AG04449 (cell line): ENCODE results near the gene UBA5.

Experiments used
- CTCF ChIA-PET: fragments of 350-600 bp; formaldehyde crosslinking; extraction: SDS; loops from one replicate; lab custom pipeline; 2021; ENCODE audit warnings: antibody characterized with exemption; lab: Yijun Ruan, JAX
- POLR2A ChIA-PET: fragments of 400-600, 350-600 bp; formaldehyde crosslinking; extraction: SDS; loops from one replicate; lab custom pipeline; 2020; ENCODE audit warnings: antibody characterized with exemption, inconsistent platforms; lab: Yijun Ruan, JAX
- DNase-seq: peaks from one replicate; pipeline ENCODE4 v3.0.0-alpha.2; 2010; ENCODE audit warnings: low read depth, low spot score
- H3K4me3 ChIP-seq: 2 replicates; pipeline ENCODE4 v1.5.1; 2011; ENCODE audit warnings: low read depth, mild to moderate bottlenecking, control low read depth, low read length
- CTCF ChIP-seq: IDR thresholded peaks from one replicate; pipeline ENCODE4 v1.5.1; 2011; ENCODE audit warnings: mild to moderate bottlenecking, moderate library complexity, low read length, control low read depth, inconsistent platforms; ENCODE audit not compliant: insufficient read depth; ENCODE audit errors: missing control alignments

Gene UBA5

GRCh38 chr3:132679911-132680310 is 19.8 kb downstream of the UBA5 start:
- DNase-seq, result no peak
- no peak overlapping the region for H3K4me3 ChIP-seq
- ChIA-PET POLR2A (no interaction called here), CTCF (interaction anchor here (1.3 to 2.5 kb wide), 2 partner anchors 19 to 144 kb away, joined by 5 to 10 read pairs; partner anchors contain the start of gene UBA5)
- no peak for TF ChIP-seq CTCF

GRCh38 chr3:132681421-132681820 is 21.3 kb downstream of the UBA5 start:
- H3K4me3 ChIP-seq, result no peak overlapping the region
- no peak for TF ChIP-seq CTCF
- ChIA-PET CTCF (interaction anchor here (1.4 kb wide), 1 partner anchor 22 kb away, joined by 4 read pairs; the partner anchor contains the start of gene ACAD11), POLR2A (no interaction called here)
- no peak for DNase-seq

- H3K4me3 ChIP-seq, result no peak overlapping the region
- ChIA-PET POLR2A (no interaction called here), CTCF (interaction anchor here (0.7 to 1.4 kb wide), 2 partner anchors 23 to 145 kb away, joined by 3 to 4 read pairs; partner anchors contain the start of gene ACAD11)
- no peak for DNase-seq
- no peak for TF ChIP-seq CTCF
Measured at GRCh38 chr3:132682201-132682600, 22.1 kb downstream of the UBA5 start.

DNA sequence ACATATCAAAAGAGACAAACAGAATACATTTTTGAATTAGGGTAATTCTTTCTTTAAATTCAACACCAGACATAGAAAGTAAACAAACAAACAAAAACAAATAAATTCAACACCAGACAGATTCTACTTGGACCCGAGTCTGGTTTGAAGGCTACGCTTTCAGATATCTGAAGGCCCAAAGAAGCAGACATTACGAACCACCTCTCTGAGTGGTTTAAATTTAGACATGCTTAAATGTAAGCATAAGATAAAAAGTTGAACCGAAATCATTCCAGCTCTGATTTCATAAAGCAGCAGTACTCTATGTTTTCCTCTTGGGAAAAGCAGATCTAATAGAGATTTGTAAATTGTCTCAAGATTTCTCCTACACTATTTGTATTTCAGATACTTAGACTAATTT is 29.9 kb downstream of the UBA5 start:
- TF ChIP-seq CTCF, result no peak
- no peak for DNase-seq
- H3K4me3 ChIP-seq, result no peak overlapping the region
- POLR2A ChIA-PET, result no interaction called here
- CTCF ChIA-PET, result no interaction called here

DNA sequence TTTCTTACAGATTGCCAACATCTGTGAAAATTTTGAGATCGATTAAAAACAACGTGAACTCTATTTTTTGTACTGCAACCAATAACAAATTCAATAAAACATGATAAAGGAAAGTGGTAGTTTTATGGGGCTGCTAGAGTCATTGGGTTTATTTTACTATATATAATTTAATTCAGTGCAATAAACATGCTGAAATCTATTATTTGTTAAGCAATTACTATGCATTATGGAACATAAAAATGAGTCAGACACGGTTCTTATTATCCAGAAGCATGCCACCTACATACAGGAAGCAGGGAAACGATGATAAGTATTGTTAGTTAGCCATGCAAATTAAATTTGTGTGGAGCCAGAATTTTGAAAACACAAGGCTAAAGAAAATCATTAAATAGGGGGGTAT is 34.9 kb downstream of the UBA5 start:
- POLR2A ChIA-PET, result no interaction called here
- DNase-seq, result no peak
- no peak for TF ChIP-seq CTCF
- no peak overlapping the region for H3K4me3 ChIP-seq
- CTCF ChIA-PET, result no interaction called here

GRCh38 chr3:132695422-132695821 is 35.3 kb downstream of the UBA5 start:
- no peak for DNase-seq
- no peak for TF ChIP-seq CTCF
- H3K4me3 ChIP-seq, result no peak overlapping the region
- ChIA-PET CTCF (no interaction called here), POLR2A (no interaction called here)
